GM11168 (cell line): ENCODE results near the gene EIF2D.
"Not testable (repeated sequence)": the region's sequence is repeated elsewhere in the genome, so short reads cannot be mapped to it uniquely, and the experiment has no call there.

Experiments used
- in situ Hi-C: fragments of 300-500 bp; cut with MboI; formaldehyde crosslinking; loops from one replicate; pipeline ENCODE4 v1.12.0; 2022; ENCODE audit warnings: low sequenced_read_pairs; ENCODE audit not compliant: unreplicated experiment

EIF2D gene

GRCh38 chr1:206635978-206636345 lies 23.7 kb upstream of the EIF2D start:
- in situ Hi-C loops = no loop called here

GRCh38 chr1:206635080-206635977 lies 23.1 kb upstream of the EIF2D start, which contains the start of gene DYRK3:
TSS of gene DYRK3 (plus strand) at chr1:206635536. CDS start at chr1:206635704, 168 bp downstream.
- in situ Hi-C loops = no loop called here

GRCh38 chr1:206634365-206635079 lies 22.3 kb upstream of the EIF2D start:
- in situ Hi-C loops = no loop called here

GRCh38 chr1:206633708-206634121 lies 21.4 kb upstream of the EIF2D start:
- in situ Hi-C loops = no loop called here

- in situ Hi-C loops = no loop called here
Observed at GRCh38 chr1:206631085-206631509, 18.8 kb upstream of the EIF2D start.

GRCh38 chr1:206628916-206629315 lies 16.7 kb upstream of the EIF2D start:
- in situ Hi-C loops = no loop called here

GRCh38 chr1:206626396-206626795 lies 14.1 kb upstream of the EIF2D start:
- in situ Hi-C loops = not testable (repeated sequence)

- in situ Hi-C loops = no loop called here
Observed at GRCh38 chr1:206609229-206609991, 2.9 kb downstream of the EIF2D start.

- in situ Hi-C loops = no loop called here
Observed at GRCh38 chr1:206608108-206608698, 4.1 kb downstream of the EIF2D start.

GRCh38 chr1:206606867-206607266 lies 5.4 kb downstream of the EIF2D start:
- in situ Hi-C loops = no loop called here

- in situ Hi-C loops = no loop called here
Observed at GRCh38 chr1:206604861-206605260, 7.4 kb downstream of the EIF2D start.

- in situ Hi-C loops = no loop called here
Observed at GRCh38 chr1:206600527-206600926, 11.7 kb downstream of the EIF2D start.

- in situ Hi-C loops = no loop called here
Observed at GRCh38 chr1:206596319-206596666, 16.0 kb downstream of the EIF2D start.

GRCh38 chr1:206595581-206596318 lies 16.5 kb downstream of the EIF2D start:
- in situ Hi-C loops = no loop called here

- in situ Hi-C loops = no loop called here
Observed at GRCh38 chr1:206593351-206593925, 18.8 kb downstream of the EIF2D start.

GRCh38 chr1:206591696-206592095 lies 20.6 kb downstream of the EIF2D start:
- in situ Hi-C loops = no loop called here

GRCh38 chr1:206591226-206591625 lies 21.0 kb downstream of the EIF2D start:
- in situ Hi-C loops = no loop called here

- in situ Hi-C loops = no loop called here
Observed at GRCh38 chr1:206590025-206590758, 22.1 kb downstream of the EIF2D start.

GRCh38 chr1:206589206-206589605 lies 23.1 kb downstream of the EIF2D start:
- in situ Hi-C loops = no loop called here
